Measurements from ENCODE around the gene SNRPD1.

GRCh38 chr18:21678859-21679258, 66.7 kb downstream of the SNRPD1 start:
- TF ChIP-seq ZNF274 (IDR thresholded peaks at IDR 0.05; ENCODE audit: low read depth, low read length) (no peak), YY1 (IDR thresholded peaks at IDR 0.05; ENCODE audit: insufficient read depth, insufficient read length) (no peak), SUZ12 (IDR thresholded peaks at IDR 0.05; ENCODE audit: extremely low read depth, insufficient read depth, insufficient read length) (no peak)

All from NT2/D1 (cell line).